Esophagus squamous epithelium (tissue), 4 donors: ENCODE measurements around the gene VPS54.

Source experiments
- CTCF ChIP-seq, 6 experiments: fragments of 450-650 bp in 4 of 6; fragments of 200-600 bp in 2 of 6; sonication (generic) in 2 of 6; IDR thresholded peaks; one replicate each; pipeline ENCODE4 v1.5.1; 2016 to 2019; ENCODE audit warnings: antibody characterized with exemption in 6 of 6, mild to moderate bottlenecking in 4 of 6, moderate library complexity in 4 of 6
- POLR2A ChIP-seq, 4 donors: fragments of 450-650 bp; IDR thresholded peaks; one replicate each; pipeline ENCODE4 v1.6.1; 2017; ENCODE audit warnings: antibody characterized with exemption in 4 of 4, mild to moderate bottlenecking in 4 of 4, moderate library complexity in 3 of 4

GRCh38 chr2:63999049-63999448 is 20.2 kb downstream of the VPS54 start:
- no peak for TF ChIP-seq CTCF (IDR thresholded peaks at IDR 0.05)
- no peak for TF ChIP-seq POLR2A (IDR thresholded peaks at IDR 0.05)
